HepG2 (cell line): ENCODE measurements around the gene ZBTB46. TPM values are rescaled to one million over a fixed set of nuclear protein-coding genes. Genes with fewer than 3 reads are reported as not detected.

ENCODE experiments used
- ATF7 ChIP-seq, 2 experiments: fragments of 450-650 bp in 1 of 2; sonication (generic) in 1 of 2; formaldehyde crosslinking in 1 of 2; IDR thresholded peaks; 2 replicates each; pipeline versions ENCODE4 v1.4.0 to v1.6.1; 2016 to 2020; ENCODE audit warnings: antibody characterized with exemption in 1 of 2, mild to moderate bottlenecking in 1 of 2, missing genetic modification reagents in 1 of 2
- FOXA3 ChIP-seq: IDR thresholded peaks from 2 replicates; pipeline ENCODE4 v1.6.1; 2016; ENCODE audit warnings: missing genetic modification reagents, missing compliant biosample characterization
- FOXP4 ChIP-seq: sonication (generic); formaldehyde crosslinking; IDR thresholded peaks from 2 replicates; pipeline ENCODE4 v1.4.0; 2020; ENCODE audit warnings: missing genetic modification reagents
- HDAC2 ChIP-seq: sonication (generic); formaldehyde crosslinking; IDR thresholded peaks from 2 replicates; pipeline ENCODE4 v1.4.0; 2020; ENCODE audit warnings: missing genetic modification reagents
- HOXA5 ChIP-seq: sonication (generic); formaldehyde crosslinking; IDR thresholded peaks from 2 replicates; pipeline ENCODE4 v1.4.0; 2020; ENCODE audit warnings: missing genetic modification reagents
- IRF1 ChIP-seq: sonication (generic); formaldehyde crosslinking; IDR thresholded peaks from 2 replicates; pipeline ENCODE4 v1.4.0; 2020; ENCODE audit warnings: low read depth, mild to moderate bottlenecking, missing genetic modification reagents
- JUND ChIP-seq: sonication (generic); formaldehyde crosslinking; IDR thresholded peaks from 2 replicates; pipeline ENCODE4 v1.8.0; 2022; ENCODE audit warnings: mild to moderate bottlenecking, missing genetic modification reagents
- KDM3A ChIP-seq: IDR thresholded peaks from 2 replicates; pipeline ENCODE4 v1.6.1; 2018; ENCODE audit warnings: low read depth, missing compliant biosample characterization
- MXI1 ChIP-seq: IDR thresholded peaks from 3 replicates; pipeline ENCODE4 v1.6.1; 2012; ENCODE audit warnings: low read depth, low read length, inconsistent platforms, borderline replicate concordance
- NFE2L2 ChIP-seq: fragments of 150-350 bp; IDR thresholded peaks from 2 replicates; pipeline ENCODE4 v1.6.1; 2014; ENCODE audit warnings: low read length
- NR2F1 ChIP-seq, 2 experiments: fragments of 450-650 bp in 1 of 2; formaldehyde crosslinking in 1 of 2; IDR thresholded peaks; 2 replicates each; pipeline versions ENCODE4 v1.5.0 to v1.6.1; 2016 to 2020; ENCODE audit warnings: mild to moderate bottlenecking in 1 of 2, missing compliant biosample characterization in 1 of 2, missing genetic modification reagents in 1 of 2, moderate library complexity in 1 of 2
- PRMT3 ChIP-seq: sonication (generic); formaldehyde crosslinking; IDR thresholded peaks from 2 replicates; pipeline ENCODE4 v1.8.1; 2022; ENCODE audit warnings: low read depth, mild to moderate bottlenecking, moderate library complexity, missing genetic modification reagents, borderline replicate concordance
- SKIL ChIP-seq: sonication (generic); formaldehyde crosslinking; IDR thresholded peaks from 2 replicates; pipeline ENCODE4 v1.8.0; 2022; ENCODE audit warnings: missing genetic modification reagents, mild to moderate bottlenecking, moderate library complexity, borderline replicate concordance
- SPEN ChIP-seq: sonication (generic); formaldehyde crosslinking; IDR thresholded peaks from 2 replicates; pipeline ENCODE4 v1.5.1; 2020; ENCODE audit warnings: low read depth, mild to moderate bottlenecking, missing genetic modification reagents
- TARDBP ChIP-seq: sonication (generic); formaldehyde crosslinking; IDR thresholded peaks from 2 replicates; pipeline ENCODE4 v1.8.0; 2022; ENCODE audit warnings: mild to moderate bottlenecking, missing genetic modification reagents
- TIGD3 ChIP-seq: sonication (generic); formaldehyde crosslinking; IDR thresholded peaks from 2 replicates; pipeline ENCODE4 v1.5.1; 2020; ENCODE audit warnings: mild to moderate bottlenecking, missing genetic modification reagents, borderline replicate concordance
- ZNF121 ChIP-seq: sonication (generic); formaldehyde crosslinking; IDR thresholded peaks from 2 replicates; pipeline ENCODE4 v1.5.0; 2020; ENCODE audit warnings: mild to moderate bottlenecking, missing genetic modification reagents
- ZNF362 ChIP-seq: sonication (generic); formaldehyde crosslinking; IDR thresholded peaks from 2 replicates; pipeline ENCODE4 v1.4.0; 2020; ENCODE audit warnings: missing genetic modification reagents, mild to moderate bottlenecking, borderline replicate concordance
- ZNF510 ChIP-seq: sonication (generic); formaldehyde crosslinking; IDR thresholded peaks from 2 replicates; pipeline ENCODE4 v1.4.0; 2020; ENCODE audit warnings: low read depth, mild to moderate bottlenecking, missing genetic modification reagents
- ZNF564 ChIP-seq: sonication (generic); formaldehyde crosslinking; IDR thresholded peaks from 2 replicates; pipeline ENCODE4 v1.8.1; 2023; ENCODE audit warnings: mild to moderate bottlenecking, missing genetic modification reagents
- ZNF772 ChIP-seq: sonication (generic); formaldehyde crosslinking; IDR thresholded peaks from 2 replicates; pipeline ENCODE4 v1.5.0; 2020; ENCODE audit warnings: mild to moderate bottlenecking, missing genetic modification reagents
- polyA plus RNA-seq, 8 experiments: library from polyadenylated mRNA; depleted of rRNA in 3 of 8; stranded (reverse) in 7 of 8; unstranded in 1 of 8; fragments of >200 nt; fragmentation: Illumina TruSeq in 4 of 8; extraction: Trizol in 4 of 8; gene quantifications; 2 replicates each; pipeline versions ENCODE4 v1.2.1 to v1.2.3, GENCODE V29; 2011 to 2016; ENCODE audit warnings: low read depth in 4 of 8, missing spikeins in 1 of 8, mixed read lengths in 1 of 8; ENCODE audit not compliant: insufficient read depth in 1 of 8
- total RNA-seq, 5 experiments: library from RNA; depleted of rRNA; stranded (reverse); fragments of >200 nt; fragmentation: Illumina TruSeq; extraction: Trizol; gene quantifications; 2 replicates each; pipeline ENCODE4 v1.2.3, GENCODE V29; 2016; ENCODE audit warnings: low read depth in 1 of 5

Gene ZBTB46
- total and polyA plus RNA-seq, 2 of the 13 experiments (the other 11 are each of a cell fraction or from before 2014, with no cell fraction given) = 1.6 to 13.5 TPM

- TF ChIP-seq SKIL (no peak), ATF7 (IDR thresholded peaks at IDR 0.05) (no peak), ATF7 (CRISPR knock-in tag; IDR thresholded peaks at IDR 0.05) (peak; percentile 77; the same call in 1 of the 2 replicates), JUND (CRISPR knock-in tag) (no peak), KDM3A (CRISPR knock-in tag) (no peak), FOXA3 (CRISPR knock-in tag) (no peak), ZNF362 (CRISPR knock-in tag) (peak; percentile 41; the same call in 1 of the 2 replicates), TARDBP (CRISPR knock-in tag) (peak; percentile 38; the same call in 1 of the 2 replicates), ZNF564 (CRISPR knock-in tag) (no peak), NR2F1 (CRISPR knock-in tag; IDR thresholded peaks at IDR 0.05) (no peak), TIGD3 (CRISPR knock-in tag) (no peak), SPEN (CRISPR knock-in tag) (0 out of 2 replicates have a peak, but pooled peaks have one; percentile 14), ZNF772 (CRISPR knock-in tag) (no peak), MXI1 (no peak), IRF1 (0 out of 2 replicates have a peak, but pooled peaks have one; percentile 47), NFE2L2 (no peak), ZNF510 (CRISPR knock-in tag) (0 out of 2 replicates have a peak, but pooled peaks have one; percentile 44), HDAC2 (CRISPR knock-in tag) (no peak), FOXP4 (CRISPR knock-in tag) (no peak), ZNF121 (CRISPR knock-in tag) (no peak), HOXA5 (CRISPR knock-in tag) (no peak), PRMT3 (CRISPR knock-in tag) (no peak)
Measured at GRCh38 chr20:63744574-63745423, 86.3 kb downstream of the ZBTB46 start (continued).
